GM13977 (cell line): ENCODE results near the gene NMNAT3.

Experiments used
- DNase-seq: peaks from one replicate; pipeline ENCODE4 v3.0.0; 2012; ENCODE audit warnings: low spot score
- in situ Hi-C: fragments of 300-500 bp; cut with MboI; formaldehyde crosslinking; loops from one replicate; pipeline ENCODE4 v1.12.0; 2022; ENCODE audit warnings: low sequenced_read_pairs, low pct_unique_long_range_greater_than_20kb, mixed read lengths, inconsistent platforms; ENCODE audit not compliant: unreplicated experiment
- TF ChIP-seq, protein P1 (sequence below): IDR thresholded peaks from 2 replicates; pipeline ENCODE4 v1.5.1; 2012; ENCODE audit warnings: mild to moderate bottlenecking, control low read depth; ENCODE audit not compliant: insufficient read depth; ENCODE audit errors: extremely low read depth, missing control alignments

Gene NMNAT3

DNA sequence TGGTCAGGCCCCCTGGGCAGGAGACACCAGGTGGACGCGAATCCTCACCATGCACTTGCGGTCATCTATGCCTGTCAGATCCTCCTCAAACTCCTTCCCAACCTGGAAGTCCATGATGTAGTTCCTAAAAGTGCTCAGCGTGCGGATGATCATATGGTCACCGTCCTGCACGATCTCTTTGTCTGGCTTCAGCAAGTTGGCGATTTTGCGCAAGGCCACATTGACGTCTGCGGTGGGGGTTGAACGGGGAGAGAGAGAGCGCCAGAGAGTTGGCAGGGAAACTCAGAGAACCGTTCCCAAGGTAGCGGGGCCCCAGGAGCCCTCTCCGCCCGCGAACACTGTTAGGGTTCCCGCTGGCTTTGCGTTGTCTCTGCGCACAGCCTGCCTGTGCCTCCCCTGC lies 139.0 kb downstream of the NMNAT3 start:
- in situ Hi-C loops: no loop called here
- DNase-seq: no peak

DNA sequence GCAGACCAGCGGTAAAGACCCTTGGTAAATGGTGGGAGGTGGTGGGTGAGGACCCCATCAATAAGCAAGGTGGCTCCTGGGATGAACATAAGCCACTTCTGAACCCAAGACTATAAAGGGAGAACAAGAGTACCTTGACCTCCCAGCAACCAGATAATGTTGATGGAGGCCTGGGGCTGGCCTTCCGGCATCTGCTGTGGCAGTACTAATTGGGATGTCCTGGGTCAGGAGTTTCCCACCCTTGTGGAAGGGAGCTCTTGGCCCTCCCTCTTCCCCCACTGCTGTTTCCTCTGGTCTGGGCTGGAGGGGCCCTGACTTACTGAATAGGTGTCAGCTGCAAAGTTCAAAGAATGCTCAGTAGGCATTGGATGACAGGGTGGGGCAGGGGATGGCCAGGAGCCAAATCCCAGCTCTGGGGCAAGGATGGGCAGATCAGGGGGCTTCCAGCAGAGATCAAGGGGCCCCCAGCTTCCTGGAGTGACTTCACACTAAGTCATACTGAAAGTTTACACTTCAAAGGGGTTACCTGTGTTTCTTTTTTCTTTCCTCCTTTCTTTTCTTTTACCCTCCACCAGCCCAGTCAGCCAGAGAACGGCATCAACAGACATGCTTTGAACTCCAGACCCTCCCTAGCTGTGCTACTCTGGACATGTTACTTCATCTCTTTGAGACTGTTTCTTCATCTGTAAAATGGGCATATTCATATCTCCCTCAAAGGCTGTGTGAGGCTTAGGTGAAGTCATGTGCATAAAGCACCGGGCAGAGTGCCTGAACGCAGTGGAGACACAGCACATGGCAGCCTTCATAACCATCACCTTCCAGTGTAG lies 139.8 kb downstream of the NMNAT3 start:
- DNase-seq: no peak
- TF ChIP-seq, protein P1, sequence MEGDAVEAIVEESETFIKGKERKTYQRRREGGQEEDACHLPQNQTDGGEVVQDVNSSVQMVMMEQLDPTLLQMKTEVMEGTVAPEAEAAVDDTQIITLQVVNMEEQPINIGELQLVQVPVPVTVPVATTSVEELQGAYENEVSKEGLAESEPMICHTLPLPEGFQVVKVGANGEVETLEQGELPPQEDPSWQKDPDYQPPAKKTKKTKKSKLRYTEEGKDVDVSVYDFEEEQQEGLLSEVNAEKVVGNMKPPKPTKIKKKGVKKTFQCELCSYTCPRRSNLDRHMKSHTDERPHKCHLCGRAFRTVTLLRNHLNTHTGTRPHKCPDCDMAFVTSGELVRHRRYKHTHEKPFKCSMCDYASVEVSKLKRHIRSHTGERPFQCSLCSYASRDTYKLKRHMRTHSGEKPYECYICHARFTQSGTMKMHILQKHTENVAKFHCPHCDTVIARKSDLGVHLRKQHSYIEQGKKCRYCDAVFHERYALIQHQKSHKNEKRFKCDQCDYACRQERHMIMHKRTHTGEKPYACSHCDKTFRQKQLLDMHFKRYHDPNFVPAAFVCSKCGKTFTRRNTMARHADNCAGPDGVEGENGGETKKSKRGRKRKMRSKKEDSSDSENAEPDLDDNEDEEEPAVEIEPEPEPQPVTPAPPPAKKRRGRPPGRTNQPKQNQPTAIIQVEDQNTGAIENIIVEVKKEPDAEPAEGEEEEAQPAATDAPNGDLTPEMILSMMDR: no peak
- in situ Hi-C loops: no loop called here

More for the DNA sequence above, 139.0 kb downstream of the NMNAT3 start:
- TF ChIP-seq, protein P1: no peak

DNA sequence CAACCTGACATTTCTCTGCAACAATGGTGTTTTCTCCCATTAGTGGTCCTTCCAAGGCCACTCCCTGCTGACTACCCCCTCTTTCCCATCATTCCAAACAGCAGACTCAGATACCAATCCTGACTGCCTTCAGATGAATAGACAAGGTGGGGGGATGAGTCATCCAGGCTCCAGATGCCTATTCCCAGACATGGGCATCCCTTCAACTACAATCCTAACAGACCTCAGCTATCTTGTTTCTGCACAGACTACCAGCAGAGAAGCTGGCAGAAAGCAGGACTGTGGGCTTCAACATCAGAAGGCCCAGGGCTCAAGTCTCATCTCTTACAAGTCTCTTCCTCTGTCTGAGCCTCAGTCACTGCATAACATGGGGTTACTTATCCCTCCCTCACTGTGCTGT lies 140.4 kb downstream of the NMNAT3 start:
- TF ChIP-seq, protein P1: no peak
- DNase-seq: no peak
- in situ Hi-C loops: no loop called here

DNA sequence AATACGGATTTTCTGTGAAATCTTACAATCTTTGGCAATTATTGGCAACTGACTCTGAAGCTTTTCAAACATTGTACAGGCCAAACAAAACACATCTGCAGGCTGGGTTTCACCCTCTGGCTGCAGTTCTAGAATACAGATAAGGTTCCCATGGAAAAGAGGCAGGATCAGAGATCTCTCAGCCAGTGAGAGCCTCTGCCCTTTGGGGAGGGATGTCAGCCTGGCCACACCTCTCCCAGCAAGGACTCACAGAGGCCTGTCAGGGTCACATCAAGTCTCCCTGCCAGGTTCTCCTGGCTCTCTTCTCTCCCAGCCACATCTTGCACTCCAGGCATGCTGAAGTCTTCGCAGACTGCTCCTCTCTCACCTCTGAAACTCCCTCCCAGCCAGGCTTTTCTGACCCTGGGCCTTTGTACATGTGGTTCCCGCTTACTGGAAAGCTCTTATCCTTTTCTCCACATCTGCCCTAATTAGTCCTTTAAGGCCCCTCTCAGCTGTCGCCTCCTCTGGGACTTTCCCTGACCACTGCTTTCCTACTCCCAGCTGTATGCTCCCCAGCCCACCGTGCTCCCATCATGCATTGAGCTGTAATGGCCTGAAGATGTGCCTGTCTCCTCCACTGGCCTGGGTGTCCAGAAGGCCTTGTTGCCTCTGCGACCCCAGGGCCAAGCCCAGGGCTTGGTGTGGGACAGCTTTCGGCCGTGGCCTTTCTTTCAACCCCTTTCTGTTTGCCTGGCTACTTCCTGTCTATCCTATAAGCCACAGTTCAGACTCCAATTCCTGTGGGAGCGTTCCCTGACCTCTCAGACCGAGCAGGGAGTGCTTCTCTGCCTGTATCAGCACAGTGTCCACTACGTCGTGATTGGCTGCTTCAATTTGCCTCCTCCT lies 142.5 kb downstream of the NMNAT3 start:
- in situ Hi-C loops: no loop called here
- DNase-seq: no peak
- TF ChIP-seq, protein P1: no peak

DNA sequence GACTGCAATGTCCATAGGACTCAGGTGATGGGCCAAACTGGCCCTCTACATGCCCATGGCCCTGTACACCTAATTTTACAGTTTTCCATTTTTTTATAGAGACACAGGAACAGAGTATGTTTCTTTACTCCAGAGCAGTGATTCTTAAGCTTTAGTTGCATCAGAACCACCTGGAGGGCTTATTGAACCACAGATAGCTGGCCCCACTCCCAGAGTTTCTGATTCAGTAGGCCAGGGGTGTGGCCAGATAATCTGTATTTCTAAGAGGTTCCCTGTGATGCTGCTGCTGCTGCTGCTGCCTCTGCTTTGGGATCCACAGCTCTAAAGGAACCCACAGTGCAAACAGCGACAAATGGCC lies 143.3 kb downstream of the NMNAT3 start:
- no peak for DNase-seq
- TF ChIP-seq, protein P1: no peak
- in situ Hi-C loops: no loop called here

DNA sequence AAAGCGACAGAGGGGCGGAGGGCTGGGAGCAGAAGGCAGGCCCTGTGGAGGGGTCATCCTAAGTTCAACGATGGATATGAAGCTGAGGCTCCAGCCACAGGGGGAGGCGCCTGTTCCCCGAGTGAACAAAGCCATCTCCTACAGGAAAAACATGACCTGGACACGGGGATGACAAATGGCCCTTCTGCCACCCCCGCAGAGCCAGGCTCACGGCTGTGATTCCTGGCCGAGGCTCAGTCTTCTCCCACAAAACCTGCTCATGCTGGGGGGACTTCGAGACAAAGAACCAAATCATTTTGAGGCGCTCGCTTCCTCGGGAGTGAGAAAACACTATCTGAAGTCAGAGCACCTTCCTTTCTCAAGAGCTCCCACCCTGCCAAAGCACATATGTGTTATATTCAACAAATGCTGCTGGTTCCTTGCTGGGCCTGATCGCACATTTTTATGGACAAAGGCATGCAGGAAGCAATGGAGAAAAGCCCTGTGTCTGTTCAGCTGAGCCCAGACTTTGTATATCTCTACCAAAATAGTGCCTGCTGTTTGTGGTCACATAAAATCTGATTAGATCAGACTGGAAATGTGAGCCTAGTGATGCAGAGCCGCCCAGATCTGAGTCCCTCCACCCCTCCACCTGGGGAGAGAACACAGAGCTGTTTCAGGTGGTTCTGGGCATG lies 143.9 kb downstream of the NMNAT3 start:
- in situ Hi-C loops: no loop called here
- TF ChIP-seq, protein P1: no peak
- no peak for DNase-seq
